PFSK-1 (cell line): Measurements from ENCODE around the gene OR11H7.

Experiments
- FOXP2 ChIP-seq: optimal IDR thresholded peaks from 2 replicates; pipeline ENCODE3; 2011; ENCODE audit warnings: borderline replicate concordance, control low read depth, inconsistent platforms; ENCODE audit not compliant: insufficient read depth; ENCODE audit errors: extremely low read length, extremely low read depth
- POLR2AphosphoS5 ChIP-seq: IDR thresholded peaks from 2 replicates; pipeline ENCODE4 v1.6.1; 2012; ENCODE audit warnings: low read depth, mild to moderate bottlenecking, control low read depth, low read length, moderate library complexity
- REST ChIP-seq, 2 experiments: IDR thresholded peaks; 2 replicates each; pipeline versions ENCODE4 v1.6.1 to v1.8.0; 2011 to 2012; ENCODE audit warnings: low read depth in 2 of 2, low read length in 2 of 2, control low read depth in 1 of 2, inconsistent platforms in 1 of 2, mild to moderate bottlenecking in 1 of 2, moderate library complexity in 1 of 2; ENCODE audit not compliant: insufficient read depth in 1 of 2
- SIN3A ChIP-seq: IDR thresholded peaks from 2 replicates; pipeline ENCODE4 v1.6.1; 2012; ENCODE audit warnings: mild to moderate bottlenecking, low read length, moderate library complexity, borderline replicate concordance; ENCODE audit not compliant: insufficient read depth
- TAF1 ChIP-seq: IDR thresholded peaks from 2 replicates; pipeline ENCODE4 v1.6.1; 2012; ENCODE audit warnings: low read length, control low read depth, borderline replicate concordance; ENCODE audit not compliant: insufficient read depth

OR11H7 gene

GRCh38 chr14:20190596-20190995 is 38.2 kb upstream of the OR11H7 start, which contains the start of gene OR11G2:
Gene OR11G2 (plus strand): TSS chr14:20190896. CDS start chr14:20197438, 6,542 bp downstream.
- no peak for TF ChIP-seq TAF1
- TF ChIP-seq FOXP2 = no peak
- no peak for TF ChIP-seq POLR2AphosphoS5
- TF ChIP-seq SIN3A = no peak
- TF ChIP-seq REST (IDR thresholded peaks at IDR 0.05; ENCODE audit: insufficient read depth in 1 of 2, low read depth in 2 of 2, low read length in 2 of 2) = no peak

GRCh38 chr14:20191396-20191795 is 37.4 kb upstream of the OR11H7 start:
- TF ChIP-seq REST (IDR thresholded peaks at IDR 0.05; ENCODE audit: insufficient read depth in 1 of 2, low read depth in 2 of 2, low read length in 2 of 2) = peak in 1 of 2 experiments; percentile 74; a peak in 2 of 4 replicates
- TF ChIP-seq FOXP2 = no peak
- no peak for TF ChIP-seq SIN3A
- no peak for TF ChIP-seq TAF1

- TF ChIP-seq FOXP2 (no peak), REST (IDR thresholded peaks at IDR 0.05; ENCODE audit: insufficient read depth in 1 of 2, low read depth in 2 of 2, low read length in 2 of 2) (no peak), TAF1 (no peak), SIN3A (no peak), POLR2AphosphoS5 (no peak)
Measured at GRCh38 chr14:20194101-20194500, 34.7 kb upstream of the OR11H7 start.

- no peak for TF ChIP-seq POLR2AphosphoS5
- no peak for TF ChIP-seq TAF1
- TF ChIP-seq FOXP2 = no peak
- TF ChIP-seq SIN3A = no peak
- TF ChIP-seq REST (IDR thresholded peaks at IDR 0.05; ENCODE audit: insufficient read depth in 1 of 2, low read depth in 2 of 2, low read length in 2 of 2) = no peak
Measured at GRCh38 chr14:20195911-20196310, 32.9 kb upstream of the OR11H7 start.

- no peak for TF ChIP-seq FOXP2
- TF ChIP-seq SIN3A = no peak
- TF ChIP-seq POLR2AphosphoS5 = no peak
- TF ChIP-seq TAF1 = no peak
- no peak for TF ChIP-seq REST (IDR thresholded peaks at IDR 0.05; ENCODE audit: insufficient read depth in 1 of 2, low read depth in 2 of 2, low read length in 2 of 2)
Measured at GRCh38 chr14:20197459-20197858, 31.3 kb upstream of the OR11H7 start.
